HS-27A (cell line): ENCODE measurements around the gene RIN3.
A peak's percentile ranks its signal among the peaks of the same experiment; 100 is the strongest.

Experiments used
- DNase-seq: peaks from one replicate; pipeline ENCODE4 v3.0.0-alpha.2; 2012; ENCODE audit warnings: low read depth, missing footprints

The RIN3 gene

DNA sequence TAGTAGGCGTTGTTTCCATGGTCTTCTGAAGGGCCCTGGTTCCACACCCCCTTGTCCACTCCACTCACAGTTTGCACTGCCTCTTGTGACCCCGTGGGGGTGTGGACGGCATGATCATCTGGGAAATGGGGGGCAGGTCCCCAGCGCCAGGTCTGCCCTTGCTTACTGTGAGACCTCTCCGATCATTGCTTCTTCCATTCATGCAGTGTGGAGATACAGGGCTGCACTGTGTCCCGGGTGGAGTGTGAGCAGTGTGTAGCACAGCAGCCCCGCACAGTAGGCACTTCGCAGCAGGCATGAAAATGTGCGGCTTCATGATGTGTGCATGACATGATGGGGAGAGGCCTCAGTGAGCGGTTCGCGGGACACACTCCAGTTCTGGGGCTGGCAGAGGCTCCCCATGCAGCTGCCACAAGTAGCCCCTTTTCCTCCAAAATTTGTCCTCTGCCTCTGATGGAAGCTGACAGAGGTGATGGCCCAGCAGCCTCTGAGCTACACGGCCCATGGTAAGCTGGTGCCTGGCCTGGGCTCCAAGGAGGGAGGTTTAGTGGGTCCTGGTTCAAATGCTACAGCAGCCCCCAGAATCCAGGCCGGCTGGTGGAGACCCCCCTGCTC lies 15.0 kb downstream of the RIN3 start:
- no peak for DNase-seq

- no peak for DNase-seq
These were observed 16.3 kb downstream of the RIN3 start for GRCh38 chr14:92529903-92530302.

DNA sequence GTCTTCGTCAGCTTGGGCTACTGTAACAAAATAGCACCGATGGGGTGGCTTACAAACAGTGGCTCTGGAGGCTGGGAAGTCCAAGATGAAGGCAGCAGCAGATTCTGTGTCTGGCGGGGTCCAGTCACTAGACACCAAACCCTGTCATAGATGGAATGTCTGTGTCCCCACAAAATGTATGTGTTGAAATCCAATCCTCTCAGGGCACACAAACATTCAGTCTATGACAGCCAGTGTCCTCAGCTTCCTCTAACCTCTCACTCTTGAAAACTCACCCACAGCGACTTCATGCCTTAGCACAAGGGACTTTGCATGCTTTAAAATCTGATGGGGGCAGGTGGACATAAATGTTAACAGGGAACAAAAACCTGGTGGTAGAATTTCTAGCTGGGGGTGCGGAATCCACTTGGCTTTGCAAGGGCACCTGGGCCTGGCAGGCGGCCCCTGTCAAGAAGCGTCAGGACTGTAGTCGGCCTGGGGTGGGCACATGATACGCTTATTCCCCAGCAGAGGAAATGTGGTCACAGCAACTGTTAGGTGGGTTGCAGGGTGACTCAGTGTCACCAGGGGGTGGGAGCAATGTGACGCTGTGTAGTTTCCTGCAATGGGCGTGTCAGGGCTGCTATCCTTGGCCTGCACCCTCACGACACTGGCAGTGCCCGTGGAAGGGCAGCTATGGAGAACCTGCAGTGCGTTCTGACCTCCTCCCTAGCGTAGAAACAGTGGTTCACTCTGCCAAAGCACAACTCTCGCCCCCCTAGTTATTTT lies 17.7 kb downstream of the RIN3 start:
- no peak for DNase-seq

GRCh38 chr14:92532490-92533163 lies 19.0 kb downstream of the RIN3 start:
- DNase-seq = no peak

- DNase-seq = no peak
These were observed 21.5 kb downstream of the RIN3 start for GRCh38 chr14:92534932-92535643.

GRCh38 chr14:92536231-92536630 lies 22.6 kb downstream of the RIN3 start:
- DNase-seq = peak; percentile 27

DNA sequence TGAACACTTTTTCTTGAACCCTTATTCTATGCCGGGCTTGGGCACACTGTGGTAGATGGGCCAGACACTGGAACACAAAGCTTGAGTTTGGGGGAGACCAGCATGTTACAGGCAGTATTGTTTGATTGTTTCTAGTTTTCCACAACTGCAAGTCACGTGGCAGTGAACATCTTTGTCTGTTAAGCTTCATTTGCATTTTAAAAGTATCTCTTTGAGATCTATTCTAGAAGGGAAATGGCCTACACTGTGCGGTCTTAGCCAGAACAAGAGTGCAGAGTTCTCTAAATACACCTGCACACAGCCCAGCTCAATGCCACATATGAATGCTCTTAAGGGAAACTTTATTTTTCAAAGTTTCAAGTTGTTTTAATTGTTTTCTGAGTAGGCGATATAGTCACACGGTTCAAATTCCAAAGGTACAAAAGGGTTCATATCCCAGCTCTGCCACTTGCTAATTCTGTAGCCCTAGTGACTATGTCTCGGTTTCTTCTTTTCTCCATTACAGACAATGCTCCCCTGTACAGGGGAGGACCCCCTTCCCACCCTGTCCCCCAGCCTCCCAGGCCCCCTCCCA lies 24.9 kb downstream of the RIN3 start:
- DNase-seq = no peak

DNA sequence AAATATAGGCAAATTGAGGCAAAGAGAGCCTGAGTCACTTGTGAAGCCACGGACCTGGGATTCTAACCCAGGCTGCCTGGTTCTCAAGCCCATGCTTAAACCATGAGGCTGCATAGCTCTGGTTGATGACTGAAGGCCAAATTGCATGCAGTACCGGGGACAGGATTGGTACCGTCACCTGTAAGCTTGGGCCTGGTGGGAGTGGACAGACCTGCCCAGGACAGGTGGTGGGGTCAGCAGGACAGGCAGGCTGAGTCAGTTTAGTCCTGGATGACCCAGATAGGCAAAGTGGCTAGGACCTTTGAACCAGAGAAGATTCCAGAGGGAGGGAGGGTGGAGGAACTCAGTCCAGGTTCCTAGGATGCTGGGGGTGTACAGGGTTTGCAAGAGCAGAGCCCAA lies 25.8 kb downstream of the RIN3 start:
- DNase-seq = no peak

DNA sequence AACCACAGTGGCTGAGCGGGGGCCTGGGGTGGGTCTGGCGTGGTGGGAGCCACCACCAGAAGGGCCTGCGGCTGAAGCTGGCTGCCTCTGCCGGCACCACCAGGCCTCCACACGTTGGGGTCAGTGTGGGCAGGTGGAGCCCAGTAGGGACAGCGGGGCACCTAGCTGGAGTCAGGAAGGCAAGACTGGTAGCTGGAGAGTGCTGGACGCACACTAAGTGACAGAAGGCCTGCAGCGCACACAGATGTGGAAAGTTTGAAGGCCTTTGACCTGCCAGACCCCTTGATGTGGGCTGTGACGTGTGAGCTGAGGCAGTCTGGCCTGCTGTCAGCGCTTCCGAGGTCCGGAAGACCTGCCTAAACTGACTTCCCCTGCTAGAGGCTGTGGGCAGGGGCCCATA lies 26.3 kb downstream of the RIN3 start:
- DNase-seq = no peak

DNA sequence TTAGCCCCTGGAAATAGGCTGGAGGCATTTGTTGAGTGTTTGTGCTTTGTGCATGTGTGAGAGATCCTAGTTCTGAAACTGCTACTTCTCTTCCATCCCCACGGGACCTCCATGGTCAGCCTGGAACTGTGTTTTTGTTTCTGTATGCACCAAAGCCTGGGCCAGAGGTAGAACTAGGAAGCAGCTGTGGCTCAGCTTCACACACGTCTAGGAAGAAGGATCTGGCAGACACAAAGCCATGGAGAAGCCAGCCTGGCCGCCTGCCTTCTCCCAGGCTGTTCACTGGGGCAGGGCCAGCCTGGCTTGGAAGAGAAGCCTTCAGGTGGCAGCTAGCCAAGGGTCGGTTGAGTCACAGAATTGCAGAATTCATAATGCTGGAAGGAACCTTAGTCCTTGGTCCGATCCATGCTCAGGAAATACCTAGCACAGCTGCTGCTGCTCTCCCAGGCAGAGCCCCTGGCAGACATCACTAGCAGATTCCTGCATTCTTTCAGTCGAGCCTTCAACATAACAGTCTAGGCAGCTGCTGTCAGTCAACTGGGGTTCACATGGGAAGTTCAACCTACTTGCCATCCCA lies 27.0 kb downstream of the RIN3 start:
- peak; percentile 90 for DNase-seq

DNA sequence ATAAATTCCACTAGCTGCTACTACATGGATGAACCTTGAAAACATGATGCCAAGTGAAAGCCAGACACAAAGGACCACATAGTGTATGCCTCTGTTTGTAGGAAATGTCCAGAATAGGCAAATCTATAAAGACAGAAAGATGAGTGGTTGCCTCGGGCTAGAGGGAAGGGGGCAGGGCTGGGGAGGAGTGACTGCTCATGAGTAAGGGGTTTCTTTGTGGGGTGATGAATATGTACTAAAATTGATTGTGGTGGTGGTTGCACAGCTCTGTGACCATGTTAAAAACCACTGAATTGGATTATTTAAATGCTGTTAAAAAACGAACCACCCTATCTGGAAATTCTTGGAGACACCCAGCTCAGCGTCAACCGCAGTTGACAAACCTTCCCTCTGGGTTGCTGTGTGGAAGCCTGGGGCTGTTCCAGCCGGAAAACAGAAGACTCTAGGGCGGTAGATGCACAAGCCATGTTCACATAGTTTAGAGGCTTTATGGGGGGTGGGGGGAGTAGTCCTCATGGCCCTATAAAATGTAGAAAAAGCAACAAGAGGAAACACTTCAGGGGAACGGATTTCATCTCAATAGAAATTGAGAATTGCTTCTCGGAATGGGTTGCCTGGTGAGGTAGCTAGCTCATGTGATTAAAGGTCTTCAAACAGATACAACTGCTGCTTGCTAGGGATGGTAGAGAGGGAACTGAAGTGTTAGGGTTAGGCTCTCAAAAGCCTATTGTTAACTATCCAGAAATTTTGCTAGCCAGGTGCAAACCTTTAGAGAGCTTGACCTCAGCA lies 29.4 kb downstream of the RIN3 start:
- DNase-seq = no peak

GRCh38 chr14:92544051-92544720 lies 30.6 kb downstream of the RIN3 start:
- no peak for DNase-seq

- DNase-seq = no peak
These were observed 32.9 kb downstream of the RIN3 start for GRCh38 chr14:92546347-92547053.

DNA sequence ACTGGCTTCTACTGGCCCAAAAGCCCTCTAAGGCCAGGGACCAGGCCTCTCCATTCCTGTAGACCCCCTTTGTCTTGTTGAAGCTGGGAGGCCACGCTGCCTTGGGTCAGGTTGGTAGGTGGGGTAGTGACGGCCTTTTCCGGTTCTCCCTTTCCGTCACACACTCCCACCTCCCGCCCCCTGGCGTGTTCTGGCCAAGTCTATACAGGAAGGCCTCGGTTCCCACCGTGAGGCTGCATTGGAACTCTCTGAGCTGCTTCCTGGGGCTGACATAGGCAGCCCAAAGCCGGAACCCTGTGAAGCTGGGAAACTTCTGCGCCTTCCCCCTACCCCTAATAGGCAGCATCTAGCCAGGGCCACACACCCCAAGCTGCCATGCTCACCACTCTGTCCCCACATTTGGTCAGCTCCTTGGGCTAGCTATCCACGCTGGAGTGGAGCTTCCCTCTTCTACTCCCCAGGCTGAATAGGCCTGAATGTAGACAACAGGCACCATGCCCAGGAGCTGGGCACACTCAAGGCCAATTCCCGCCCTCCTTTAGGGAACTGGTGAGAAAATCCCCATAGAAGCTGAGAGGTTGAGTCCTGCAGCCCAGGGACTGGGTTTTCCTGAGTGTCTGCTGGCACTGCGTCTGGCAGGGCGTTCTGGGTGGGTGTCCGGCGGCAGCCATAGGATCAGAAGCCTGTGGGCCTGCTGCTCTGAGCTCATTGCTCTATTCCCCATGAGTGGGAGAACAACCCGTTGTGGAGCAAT lies 35.7 kb downstream of the RIN3 start:
- no peak for DNase-seq

DNA sequence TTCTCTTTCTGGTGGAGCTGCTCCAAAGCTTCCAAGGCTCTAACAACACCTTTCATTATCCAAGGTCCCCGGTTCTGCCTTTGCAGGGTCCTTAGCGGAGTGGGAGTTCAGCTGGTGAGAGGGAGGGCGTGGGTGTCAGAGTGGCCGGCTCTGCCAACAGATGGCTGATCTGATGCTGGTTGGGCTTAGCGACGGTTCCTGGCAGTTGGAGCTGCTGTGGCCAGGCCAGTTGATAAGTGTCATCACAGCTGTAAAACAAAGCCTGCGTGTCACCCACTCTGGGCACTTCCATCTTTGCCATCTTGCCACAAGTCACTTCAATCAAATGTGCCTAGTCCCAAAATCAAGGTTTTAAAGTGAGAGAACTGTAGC lies 36.3 kb downstream of the RIN3 start:
- no peak for DNase-seq

- DNase-seq = no peak
These were observed 37.7 kb downstream of the RIN3 start for GRCh38 chr14:92551044-92551841.

- DNase-seq = no peak
These were observed 38.5 kb downstream of the RIN3 start for GRCh38 chr14:92552066-92552465.

DNA sequence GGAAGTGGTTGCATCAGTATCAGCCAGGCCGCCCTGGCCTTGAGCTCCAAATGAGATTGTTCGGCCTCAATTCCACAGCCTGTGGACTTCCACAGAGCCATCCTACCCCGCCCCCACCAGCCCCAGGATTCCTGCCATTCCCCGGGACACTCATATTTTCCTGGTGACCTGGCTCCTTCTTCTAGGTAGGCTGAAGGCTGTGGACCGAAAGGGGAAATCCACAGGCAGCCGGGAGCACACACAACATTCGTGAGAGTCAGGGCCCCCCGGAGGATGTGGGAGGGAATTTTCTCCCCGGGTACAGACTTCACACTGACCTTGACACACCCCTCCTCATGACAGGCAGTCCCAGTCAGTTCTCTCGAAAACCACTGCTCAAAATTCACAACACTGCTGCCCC lies 39.9 kb downstream of the RIN3 start:
- no peak for DNase-seq
